Gastroesophageal sphincter (tissue), 4 donors: ENCODE measurements around the gene TEC. TPM values are rescaled to one million over a fixed set of nuclear protein-coding genes. Genes with fewer than 3 reads are reported as not detected.

Experiments
- ATAC-seq: fragments of 150-250 bp; one replicate; pipeline ENCODE4 v1.9.1; 2016; ENCODE audit warnings: mild to moderate bottlenecking, moderate library complexity
- H3K27ac ChIP-seq, 4 donors: fragments of 200-600 bp; sonication (generic) in 3 of 4; 1 replicate in 3 of 4; 2 replicates in 1 of 4; pipeline ENCODE4 v1.5.1; 2016 to 2019
- H3K27me3 ChIP-seq: fragments of 200-600 bp; sonication (generic); one replicate; pipeline ENCODE4 v1.5.1; 2019
- H3K36me3 ChIP-seq, 2 donors: fragments of 200-600 bp; sonication (generic); one replicate each; pipeline ENCODE4 v1.5.1; 2019; ENCODE audit warnings: control low read depth in 1 of 2
- H3K4me1 ChIP-seq, 3 donors: fragments of 200-600 bp; sonication (generic); 1 replicate in 2 of 3; 2 replicates in 1 of 3; pipeline ENCODE4 v1.5.1; 2016 to 2019; ENCODE audit warnings: control low read depth in 2 of 3
- H3K4me3 ChIP-seq, 2 donors: fragments of 200-600 bp; sonication (generic); one replicate each; pipeline ENCODE4 v1.5.1; 2019; ENCODE audit warnings: mild to moderate bottlenecking in 1 of 2, moderate library complexity in 1 of 2
- H3K9me3 ChIP-seq, 3 donors: fragments of 200-600 bp; sonication (generic); one replicate each; pipeline ENCODE4 v1.5.1; 2017 to 2019; ENCODE audit warnings: control low read depth in 2 of 3
- EP300 ChIP-seq: sonication (generic); formaldehyde crosslinking; IDR thresholded peaks from one replicate; pipeline ENCODE4 v1.6.1; 2017; ENCODE audit warnings: antibody characterized with exemption, mild to moderate bottlenecking
- POLR2A ChIP-seq, 2 donors: fragments of 450-650 bp; IDR thresholded peaks; one replicate each; pipeline ENCODE4 v1.6.1; 2017; ENCODE audit warnings: antibody characterized with exemption in 2 of 2, mild to moderate bottlenecking in 2 of 2, moderate library complexity in 1 of 2
- POLR2AphosphoS5 ChIP-seq: sonication (generic); formaldehyde crosslinking; IDR thresholded peaks from one replicate; pipeline ENCODE4 v1.6.1; 2017; ENCODE audit warnings: antibody characterized with exemption
- WGBS, 2 donors: methylation state at CpG; one replicate each; pipeline ENCODE4 v1.1.5; 2018; ENCODE audit warnings: low coverage in 1 of 2; 5-methylcytosine and 5-hydroxymethylcytosine counted together
- total RNA-seq, 4 donors: library from RNA; depleted of rRNA; stranded (reverse); fragments of >200 nt; gene quantifications; one replicate each; pipeline ENCODE4 v1.1.0, GENCODE V29; 2016
- TF ChIP-seq, protein P1 (sequence below), 4 experiments: fragments of 200-600 bp in 2 of 4; fragments of 450-650 bp in 2 of 4; sonication (generic) in 1 of 4; IDR thresholded peaks; one replicate each; pipeline ENCODE4 v1.5.1; 2017 to 2019; ENCODE audit warnings: antibody characterized with exemption in 4 of 4, mild to moderate bottlenecking in 2 of 4, moderate library complexity in 2 of 4

Gene TEC
- total RNA-seq, 4 donors from 2014 or later, result 1.9 to 6.5 (median 3.1) TPM

DNA sequence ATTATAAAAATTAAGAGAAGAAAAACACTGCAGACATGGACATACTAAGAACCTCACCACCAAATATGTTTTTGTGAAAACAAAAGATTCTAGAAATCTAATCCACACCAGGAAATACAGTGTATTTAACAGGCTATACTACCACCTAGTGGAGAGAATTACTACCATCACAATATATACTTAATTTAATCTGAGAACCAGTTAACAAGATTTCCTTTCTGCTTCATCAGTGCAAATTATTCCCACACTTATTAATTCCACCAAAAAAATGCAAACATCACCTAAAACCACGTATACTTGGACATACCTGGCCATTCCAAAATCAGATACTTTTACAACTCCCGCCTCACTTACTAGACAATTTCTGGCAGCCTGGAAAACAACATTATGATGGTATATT is 128.6 kb downstream of the TEC start:
- Histone ChIP-seq H3K4me1 (no peaks in the 10 kb centered on the region), H3K9me3 (no peaks in the 10 kb centered on the region), H3K4me3 (no peak overlapping the region), H3K27me3 (no peaks in the 10 kb centered on the region), H3K36me3 (peaks cover 0 to 45% of the 10 kb centered on the region in 2 donors), H3K27ac (no peak overlapping the region)
- WGBS, 2 donors, result 55 to 64% methylated on average over 2 of the region's 2 CpGs
- ATAC-seq, result no peak
- no peak for TF ChIP-seq POLR2A (IDR thresholded peaks at IDR 0.05)
- TF ChIP-seq, protein P1, sequence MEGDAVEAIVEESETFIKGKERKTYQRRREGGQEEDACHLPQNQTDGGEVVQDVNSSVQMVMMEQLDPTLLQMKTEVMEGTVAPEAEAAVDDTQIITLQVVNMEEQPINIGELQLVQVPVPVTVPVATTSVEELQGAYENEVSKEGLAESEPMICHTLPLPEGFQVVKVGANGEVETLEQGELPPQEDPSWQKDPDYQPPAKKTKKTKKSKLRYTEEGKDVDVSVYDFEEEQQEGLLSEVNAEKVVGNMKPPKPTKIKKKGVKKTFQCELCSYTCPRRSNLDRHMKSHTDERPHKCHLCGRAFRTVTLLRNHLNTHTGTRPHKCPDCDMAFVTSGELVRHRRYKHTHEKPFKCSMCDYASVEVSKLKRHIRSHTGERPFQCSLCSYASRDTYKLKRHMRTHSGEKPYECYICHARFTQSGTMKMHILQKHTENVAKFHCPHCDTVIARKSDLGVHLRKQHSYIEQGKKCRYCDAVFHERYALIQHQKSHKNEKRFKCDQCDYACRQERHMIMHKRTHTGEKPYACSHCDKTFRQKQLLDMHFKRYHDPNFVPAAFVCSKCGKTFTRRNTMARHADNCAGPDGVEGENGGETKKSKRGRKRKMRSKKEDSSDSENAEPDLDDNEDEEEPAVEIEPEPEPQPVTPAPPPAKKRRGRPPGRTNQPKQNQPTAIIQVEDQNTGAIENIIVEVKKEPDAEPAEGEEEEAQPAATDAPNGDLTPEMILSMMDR (IDR thresholded peaks at IDR 0.05), result peak; percentile 34 to 60 (median 42)

GRCh38 chr4:48139691-48140090 is 129.9 kb downstream of the TEC start:
- TF ChIP-seq POLR2AphosphoS5 (no peak), POLR2A (IDR thresholded peaks at IDR 0.05) (no peak), EP300 (no peak)
- TF ChIP-seq, protein P1 (IDR thresholded peaks at IDR 0.05), result no peak
- no peak for ATAC-seq
- Histone ChIP-seq H3K36me3 (peaks cover 0 to 47% of the 10 kb centered on the region in 2 donors), H3K27ac (no peak overlapping the region), H3K4me1 (no peaks in the 10 kb centered on the region), H3K27me3 (no peaks in the 10 kb centered on the region), H3K9me3 (no peaks in the 10 kb centered on the region), H3K4me3 (no peak overlapping the region)
- WGBS, 2 donors, result 22 to 61% methylated on average over 2 to 3 of the region's 3 CpGs

DNA sequence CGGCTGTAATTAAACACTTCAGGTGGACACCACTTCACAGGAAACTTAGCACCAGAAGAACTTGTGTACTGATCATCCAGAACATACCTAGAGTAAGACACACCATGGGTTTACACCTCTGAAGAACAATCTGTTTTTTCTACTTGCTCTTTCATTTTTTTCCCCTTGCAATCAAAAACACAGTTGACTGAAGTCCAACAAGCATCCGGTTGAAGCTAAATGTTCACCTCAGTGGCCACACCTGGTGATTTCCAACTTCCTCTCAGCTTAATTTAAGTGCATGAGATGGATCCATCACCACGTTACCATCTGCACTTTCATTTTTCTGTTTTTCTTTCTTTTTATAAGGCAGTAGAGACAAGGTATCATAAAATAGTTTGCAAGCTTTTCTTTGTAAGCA is 130.7 kb downstream of the TEC start:
- H3K4me3 ChIP-seq, result no peak overlapping the region
- no peaks in the 10 kb centered on the region for H3K9me3 ChIP-seq
- H3K27me3 ChIP-seq, result no peaks in the 10 kb centered on the region
- no peak for ATAC-seq
- TF ChIP-seq POLR2A (IDR thresholded peaks at IDR 0.05) (no peak), EP300 (no peak), POLR2AphosphoS5 (no peak)
- TF ChIP-seq, protein P1 (IDR thresholded peaks at IDR 0.05), result no peak
- H3K27ac ChIP-seq, result no peak overlapping the region
- no peaks in the 10 kb centered on the region for H3K4me1 ChIP-seq
- 84 to 100% methylated on average over 1 to 3 of the region's 3 CpGs for WGBS, 2 donors
- H3K36me3 ChIP-seq, result peaks cover 0 to 42% of the 10 kb centered on the region in 2 donors

- Histone ChIP-seq H3K27me3 (no peaks in the 10 kb centered on the region), H3K4me3 (no peak overlapping the region), H3K9me3 (no peaks in the 10 kb centered on the region), H3K36me3 (peaks cover 0 to 38% of the 10 kb centered on the region in 2 donors), H3K4me1 (no peaks in the 10 kb centered on the region), H3K27ac (no peak overlapping the region)
- TF ChIP-seq EP300 (no peak), POLR2A (IDR thresholded peaks at IDR 0.05) (no peak), POLR2AphosphoS5 (no peak)
- TF ChIP-seq, protein P1 (IDR thresholded peaks at IDR 0.05), result no peak
- ATAC-seq, result no peak
- WGBS, 2 donors, result 91% methylated on average over 6 to 7 of the region's 7 CpGs
Observed at GRCh38 chr4:48138511-48138910, 131.1 kb downstream of the TEC start.

DNA sequence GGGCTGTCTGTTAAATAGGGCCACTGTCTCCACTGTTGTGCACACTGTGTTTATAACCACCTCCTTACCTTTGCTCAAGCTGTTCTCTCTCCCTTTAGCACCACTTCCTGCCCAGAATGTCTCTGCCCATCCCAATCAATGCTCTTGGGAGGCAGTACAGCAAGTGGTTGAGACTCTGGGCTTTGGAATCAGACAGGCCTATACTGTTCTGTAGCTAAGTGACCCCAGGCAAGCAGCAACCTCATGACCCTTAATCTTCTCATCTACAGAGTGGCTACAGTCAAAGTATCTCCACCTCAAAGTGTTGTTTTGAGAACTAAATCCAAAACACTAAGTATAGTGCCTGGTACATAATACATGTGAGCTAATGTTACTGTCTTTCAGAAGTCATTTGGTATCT is 131.8 kb downstream of the TEC start:
- Histone ChIP-seq H3K36me3 (peaks cover 0 to 37% of the 10 kb centered on the region in 2 donors), H3K9me3 (no peaks in the 10 kb centered on the region), H3K4me1 (no peaks in the 10 kb centered on the region), H3K4me3 (no peak overlapping the region), H3K27ac (no peak overlapping the region), H3K27me3 (no peaks in the 10 kb centered on the region)
- no peak for ATAC-seq
- no peak for TF ChIP-seq POLR2A (IDR thresholded peaks at IDR 0.05)
- TF ChIP-seq POLR2AphosphoS5, result no peak
- no peak for TF ChIP-seq EP300
- TF ChIP-seq, protein P1 (IDR thresholded peaks at IDR 0.05), result no peak
